GM10847 (cell line): Measurements from ENCODE around the gene TBC1D2B.

Experiments
- POLR2A ChIP-seq: IDR thresholded peaks from 2 replicates; pipeline ENCODE4 v1.6.1; 2011; ENCODE audit not compliant: insufficient read length; ENCODE audit errors: extremely low read depth

TBC1D2B gene

GRCh38 chr15:78102741-78103140, 25.2 kb upstream of the TBC1D2B start:
- TF ChIP-seq POLR2A, result no peak

DNA sequence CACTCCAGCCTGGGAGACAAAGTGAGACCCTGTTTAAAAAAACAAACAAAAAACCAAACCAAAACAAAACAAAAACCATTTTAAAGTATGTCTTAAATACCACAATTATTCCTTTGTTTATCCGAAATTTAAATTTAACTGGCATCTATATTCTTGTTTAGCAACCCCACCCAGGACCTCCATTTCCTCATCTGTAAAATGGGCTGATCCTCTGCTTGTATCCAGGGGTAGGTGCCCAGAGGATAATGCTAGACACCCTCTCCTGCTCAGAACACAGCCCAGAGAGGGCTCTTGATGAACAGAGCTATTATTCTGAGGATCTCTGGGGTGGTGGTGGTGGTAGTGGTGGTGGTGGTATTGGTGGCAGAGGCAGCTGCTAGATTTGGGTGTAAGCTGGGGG, 24.7 kb upstream of the TBC1D2B start:
- no peak for TF ChIP-seq POLR2A

DNA sequence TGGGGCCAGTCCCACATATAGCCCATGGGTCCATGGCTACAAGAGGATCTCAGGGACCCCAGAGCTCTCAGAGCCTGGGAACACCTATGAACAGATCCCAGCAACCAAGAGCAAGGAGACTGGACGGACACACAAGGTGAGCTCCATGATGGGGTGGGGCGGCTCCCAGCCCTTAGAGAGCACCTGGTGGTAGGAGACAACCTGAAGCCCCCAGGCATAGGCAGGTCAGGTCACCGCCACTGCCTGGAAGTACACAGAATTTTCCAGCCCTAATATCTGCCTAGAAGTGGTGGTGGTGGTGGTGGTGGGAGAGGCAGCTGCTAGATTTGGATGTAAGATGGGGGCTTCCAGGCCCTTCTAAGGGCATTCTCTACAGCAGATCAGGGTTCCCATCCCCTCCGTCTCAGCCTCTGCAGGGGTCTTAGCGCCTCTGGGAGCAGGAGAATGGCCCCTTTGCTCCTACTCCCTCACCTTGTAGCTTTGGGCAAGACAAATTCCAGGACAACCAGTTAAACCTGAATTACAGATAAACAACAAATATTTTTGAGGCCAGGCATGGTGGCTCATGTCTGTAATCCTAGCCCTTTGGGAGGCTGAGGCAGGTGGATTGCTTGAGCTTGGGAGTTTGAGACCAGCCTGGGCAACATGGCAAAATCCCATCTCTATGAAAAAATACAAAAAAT, 24.1 kb upstream of the TBC1D2B start:
- TF ChIP-seq POLR2A, result no peak

GRCh38 chr15:78100886-78101285, 23.4 kb upstream of the TBC1D2B start:
- no peak for TF ChIP-seq POLR2A

DNA sequence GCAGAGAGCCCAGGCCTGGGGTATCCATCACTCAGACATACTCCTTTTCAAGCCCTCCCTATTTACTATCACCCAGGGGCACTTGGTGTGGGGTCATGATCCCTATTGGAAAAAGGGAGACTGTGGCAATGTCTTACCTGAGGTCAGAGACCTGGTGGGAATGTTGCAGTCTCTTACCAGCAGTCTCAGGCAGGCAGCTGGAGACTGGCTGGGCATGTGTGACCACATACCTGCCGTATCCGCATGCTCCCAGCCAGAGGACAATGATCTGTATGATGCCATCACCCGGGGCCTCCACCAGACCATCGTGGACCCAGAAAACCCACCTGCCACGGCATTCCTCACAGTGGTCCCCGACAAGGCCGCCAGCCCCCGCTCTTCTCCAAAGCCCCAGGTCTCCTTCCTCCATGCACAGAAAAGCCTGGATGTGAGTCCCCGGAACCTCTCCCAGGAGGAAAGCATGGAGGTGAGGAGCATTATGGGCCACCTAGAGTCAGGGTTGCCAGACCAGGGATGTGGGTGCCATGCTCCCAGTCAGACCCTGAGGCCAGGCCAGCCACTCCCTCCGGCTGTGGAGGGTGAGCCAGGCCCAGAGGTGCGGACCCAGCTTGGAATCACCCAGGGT, 20.7 kb upstream of the TBC1D2B start:
- TF ChIP-seq POLR2A, result no peak

DNA sequence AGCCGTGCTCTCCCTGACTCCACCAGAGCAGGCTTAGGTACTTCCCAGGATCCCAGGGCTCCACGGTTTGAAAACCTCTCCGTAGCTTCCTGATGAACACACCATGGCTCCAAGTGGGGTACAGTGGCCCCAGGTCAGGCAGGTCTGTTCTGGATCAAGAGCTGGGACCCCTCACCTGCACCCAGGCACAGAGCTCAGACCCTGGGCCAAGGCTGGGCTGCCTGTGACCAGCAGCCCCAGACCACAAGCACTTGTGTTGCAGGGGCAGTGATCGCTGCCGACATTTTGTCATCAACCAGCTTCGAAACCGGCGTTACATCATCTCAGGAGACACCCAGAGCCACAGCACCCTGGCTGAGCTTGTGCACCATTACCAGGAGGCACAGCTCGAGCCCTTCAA, 20.2 kb upstream of the TBC1D2B start:
- no peak for TF ChIP-seq POLR2A

DNA sequence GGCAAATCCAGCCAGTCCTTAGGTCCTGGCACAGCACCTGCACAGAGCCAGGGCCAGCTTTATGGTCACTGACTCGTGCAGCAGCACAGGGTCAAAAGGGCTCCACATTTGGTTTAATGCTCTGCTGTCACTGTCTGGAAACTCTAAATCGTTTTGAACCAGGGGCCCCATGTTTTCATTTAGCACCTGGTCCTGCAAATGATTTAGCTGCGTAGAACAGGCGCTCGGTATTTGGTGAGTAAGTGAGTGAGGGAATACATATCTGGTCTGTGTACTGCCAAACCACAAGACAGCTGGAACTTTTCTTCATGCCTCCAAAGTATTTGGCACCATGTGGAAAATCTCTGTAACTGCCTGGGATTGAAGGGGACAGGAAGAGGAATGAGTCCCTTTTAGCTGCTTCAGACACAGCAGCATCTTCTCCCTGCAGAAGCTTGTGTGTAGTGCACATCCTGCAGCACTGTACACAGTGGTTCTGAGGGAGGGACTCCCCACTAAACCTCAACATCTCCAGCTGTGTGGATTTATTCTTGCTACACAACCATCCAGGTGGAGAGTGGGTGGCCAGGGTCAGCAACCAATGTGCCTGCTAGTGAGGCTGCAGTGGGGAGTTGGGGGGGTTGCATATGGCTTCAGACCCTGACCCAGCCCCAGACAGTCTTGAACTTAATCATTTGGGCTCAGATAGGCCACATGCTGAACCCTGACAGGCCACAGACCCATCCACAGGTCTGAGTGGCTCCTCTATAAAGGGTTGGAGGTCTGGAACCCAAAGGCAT, 15.9 kb upstream of the TBC1D2B start:
- no peak for TF ChIP-seq POLR2A

- TF ChIP-seq POLR2A, result no peak
These were observed 14.9 kb upstream of the TBC1D2B start, which contains the start of gene SH2D7 for GRCh38 chr15:78092261-78093041. TSS of gene SH2D7 (plus strand) at chr15:78092561. CDS start at chr15:78092585, 24 bp downstream.

DNA sequence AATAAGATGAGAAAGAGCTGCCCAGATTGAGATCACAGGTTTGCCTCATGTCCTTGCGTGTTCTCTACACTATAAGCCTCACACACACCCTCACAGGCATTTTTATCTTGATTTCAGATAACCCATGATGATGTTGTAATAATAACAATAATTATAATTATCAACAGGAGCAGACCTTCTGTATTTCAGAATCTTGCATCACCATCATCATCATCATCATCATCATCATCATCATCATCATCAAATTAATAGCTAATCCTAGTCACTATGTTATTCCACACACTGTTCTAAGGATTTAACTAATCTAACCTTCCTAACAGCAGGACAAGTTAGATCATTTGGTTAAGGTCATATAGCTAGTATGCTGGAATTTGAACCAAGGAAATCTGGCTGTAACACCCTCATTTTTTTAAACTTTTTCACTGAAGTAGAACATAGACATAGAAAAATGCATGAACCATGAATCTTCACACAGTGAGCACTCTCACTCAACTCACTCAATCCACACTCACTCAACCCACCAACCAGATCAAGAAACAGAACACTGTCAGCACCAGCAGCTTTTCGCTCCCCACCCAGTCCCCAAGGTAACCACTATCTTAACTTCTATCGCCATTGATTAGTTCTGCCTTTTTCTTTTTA, 13.0 kb upstream of the TBC1D2B start:
- no peak for TF ChIP-seq POLR2A

GRCh38 chr15:78088773-78089080, 11.2 kb upstream of the TBC1D2B start:
- no peak for TF ChIP-seq POLR2A

DNA sequence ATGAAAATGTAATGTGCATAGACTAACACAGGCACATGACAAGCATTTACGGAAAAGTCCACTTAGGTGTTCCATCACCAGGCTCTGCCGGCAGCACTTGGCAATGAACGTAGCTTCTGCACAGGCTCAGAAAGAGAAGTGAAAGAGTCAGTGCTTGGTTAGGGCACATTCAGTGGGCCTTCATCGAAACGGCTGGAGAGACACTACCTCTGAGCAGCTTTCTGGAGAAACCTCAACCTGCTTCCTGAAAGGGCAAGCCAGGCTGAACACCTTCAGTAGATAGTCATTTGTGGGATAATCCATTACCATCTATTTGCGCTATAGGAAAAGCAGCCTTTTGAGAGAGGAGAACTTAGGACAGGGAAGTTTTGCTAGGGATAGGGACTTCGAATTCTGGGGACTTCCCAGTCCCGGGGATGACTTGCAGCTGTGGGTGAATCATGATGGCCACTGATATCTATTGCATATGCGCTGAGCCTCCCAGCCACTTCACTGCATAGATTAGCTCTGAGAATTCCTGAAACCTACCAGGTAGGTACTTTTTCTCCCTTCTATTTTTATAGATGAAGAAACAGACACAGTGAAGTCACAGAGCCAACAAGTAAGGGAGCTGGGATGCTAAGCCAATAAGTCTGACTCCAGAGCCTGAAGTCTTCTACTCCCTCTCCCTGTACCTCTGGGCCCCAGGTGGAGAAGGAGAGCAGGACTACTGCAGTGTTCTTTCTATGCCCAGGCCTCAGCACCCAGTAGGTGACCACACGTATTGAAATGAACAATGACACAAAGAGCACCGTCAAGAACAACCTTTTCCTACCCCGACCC, 10.7 kb upstream of the TBC1D2B start:
- TF ChIP-seq POLR2A, result no peak

GRCh38 chr15:78085928-78086327, 8.4 kb upstream of the TBC1D2B start:
- no peak for TF ChIP-seq POLR2A

DNA sequence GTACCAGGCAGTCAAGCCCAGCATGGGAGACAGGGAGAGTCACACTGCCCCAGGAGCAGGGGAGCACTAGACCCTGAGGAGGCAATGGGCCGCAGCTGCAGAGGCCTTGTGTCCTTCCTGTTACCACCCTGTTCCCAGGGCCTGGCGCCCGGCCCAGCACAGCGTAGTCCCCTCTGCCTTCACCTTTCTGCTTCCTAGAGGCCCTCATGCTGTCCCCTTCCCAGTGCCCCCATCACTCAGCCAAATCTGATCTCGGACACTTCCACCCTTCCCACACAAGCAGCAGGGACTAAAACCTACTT, 6.9 kb upstream of the TBC1D2B start:
- no peak for TF ChIP-seq POLR2A

DNA sequence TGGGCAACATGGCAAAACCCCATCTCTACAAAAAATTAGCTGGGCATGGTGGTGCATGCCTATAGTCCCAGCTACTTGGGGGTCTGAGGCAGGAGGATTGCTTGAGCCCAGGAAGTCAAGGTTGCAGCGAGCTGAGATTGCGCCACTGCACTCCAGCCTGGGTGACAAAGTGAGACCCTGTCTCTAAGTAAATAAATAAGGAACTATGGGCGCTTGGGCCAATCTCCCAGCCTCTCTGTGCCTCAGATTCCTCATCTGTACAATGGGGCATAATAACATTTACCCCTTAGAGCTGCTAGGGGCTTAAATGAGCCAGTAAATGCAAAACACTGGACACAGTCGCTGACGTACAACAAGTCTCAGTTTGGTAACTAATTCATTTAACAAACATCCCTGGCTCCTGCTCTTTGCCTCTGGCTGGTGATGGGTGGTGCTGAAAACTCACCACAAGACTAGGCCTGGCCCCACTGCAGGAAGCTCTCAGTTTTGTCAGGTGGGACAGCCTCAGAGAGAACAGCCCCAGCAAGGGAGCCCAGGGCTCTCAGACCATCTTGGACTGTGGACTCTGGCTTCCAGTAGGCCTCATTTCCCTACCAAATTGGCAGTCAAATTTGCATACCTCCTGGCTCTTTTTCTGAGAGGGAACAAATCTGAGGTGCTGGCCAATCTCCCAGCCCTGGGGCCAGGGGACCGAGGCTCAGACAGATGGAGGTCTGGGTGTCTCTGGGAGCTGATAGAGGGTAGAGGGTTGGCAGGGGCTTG, 6.4 kb upstream of the TBC1D2B start:
- no peak for TF ChIP-seq POLR2A
